M059J (cell line): ENCODE results near the gene PTGIR. TPM values are rescaled to one million over a fixed set of nuclear protein-coding genes. Genes with fewer than 3 reads are reported as not detected.

ENCODE experiments used
- DNase-seq: peaks from one replicate; pipeline ENCODE4 v3.0.0-alpha.2; 2012; ENCODE audit warnings: low read depth
- total RNA-seq: library from RNA; depleted of rRNA; stranded (reverse); fragments of >200 nt; shearing (Covaris generic); gene quantifications from 2 replicates; pipeline ENCODE4 v1.2.3, GENCODE V29; 2014

PTGIR gene
- total RNA-seq, 1 experiment from 2014 or later = 0.17 TPM

DNA sequence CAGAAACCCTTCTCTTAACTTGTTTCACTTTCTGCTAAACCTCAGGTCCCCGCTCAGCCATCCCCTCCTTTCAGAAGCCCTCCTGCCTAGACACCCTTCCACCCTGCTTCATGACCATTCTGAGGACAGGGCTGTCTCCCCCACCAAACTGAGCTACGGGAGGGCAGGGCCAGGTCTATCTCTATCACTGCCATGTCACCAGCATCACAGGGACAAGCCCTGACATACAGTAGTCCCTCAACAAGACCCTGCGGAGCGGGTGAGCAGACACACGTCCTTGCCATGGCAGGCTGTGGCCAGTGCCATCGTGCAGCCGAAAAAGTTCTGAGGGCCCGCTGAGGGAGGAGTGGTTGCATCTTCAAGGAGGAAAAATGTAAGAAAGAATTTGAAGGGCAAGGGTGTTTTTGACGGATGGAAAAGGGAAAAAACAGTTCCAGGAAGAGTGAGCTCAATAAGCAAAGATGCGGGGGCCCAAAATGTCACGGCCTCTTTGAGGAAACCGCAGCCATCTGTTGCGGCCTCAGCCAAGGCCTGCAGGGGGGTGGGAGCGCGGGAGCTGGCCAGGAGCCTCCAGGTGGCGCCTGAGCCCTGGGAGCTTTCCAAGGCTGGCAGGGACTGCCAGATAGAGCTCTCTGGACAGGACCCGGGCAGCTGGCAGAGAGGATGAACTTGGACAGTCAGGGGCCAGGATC lies 8.1 kb downstream of the PTGIR start:
- peak; percentile 69 for DNase-seq

GRCh38 chr19:46615966-46616365 lies 8.9 kb downstream of the PTGIR start:
- DNase-seq = no peak

GRCh38 chr19:46614114-46614722 lies 10.7 kb downstream of the PTGIR start:
- DNase-seq = peak; percentile 69

- DNase-seq = no peak
Measured at GRCh38 chr19:46613525-46613924, 11.4 kb downstream of the PTGIR start.

DNA sequence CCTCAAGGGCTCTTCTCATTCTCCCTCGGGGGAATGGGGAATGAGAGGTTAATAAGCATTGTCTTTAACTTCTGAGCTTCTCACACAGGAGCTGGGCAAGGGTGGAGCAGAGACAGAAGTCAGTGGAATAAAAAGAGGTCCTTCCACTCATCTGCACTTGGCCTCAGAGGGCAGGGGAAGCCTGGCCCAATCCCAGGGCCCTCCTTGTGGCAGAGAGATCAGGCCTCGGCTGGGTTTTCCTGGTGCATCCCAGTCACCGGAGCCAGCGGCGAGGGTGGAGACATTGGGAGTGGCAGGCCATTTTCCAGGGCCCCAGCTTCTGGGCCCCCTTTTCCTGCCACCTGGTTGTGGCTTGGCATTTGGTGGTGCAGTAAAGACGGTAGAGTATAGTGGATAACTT lies 13.1 kb downstream of the PTGIR start:
- no peak for DNase-seq

- DNase-seq = peak; percentile 80
Measured at GRCh38 chr19:46610851-46611770, 13.8 kb downstream of the PTGIR start.

- DNase-seq = no peak
Measured at GRCh38 chr19:46610413-46610775, 14.5 kb downstream of the PTGIR start.

DNA sequence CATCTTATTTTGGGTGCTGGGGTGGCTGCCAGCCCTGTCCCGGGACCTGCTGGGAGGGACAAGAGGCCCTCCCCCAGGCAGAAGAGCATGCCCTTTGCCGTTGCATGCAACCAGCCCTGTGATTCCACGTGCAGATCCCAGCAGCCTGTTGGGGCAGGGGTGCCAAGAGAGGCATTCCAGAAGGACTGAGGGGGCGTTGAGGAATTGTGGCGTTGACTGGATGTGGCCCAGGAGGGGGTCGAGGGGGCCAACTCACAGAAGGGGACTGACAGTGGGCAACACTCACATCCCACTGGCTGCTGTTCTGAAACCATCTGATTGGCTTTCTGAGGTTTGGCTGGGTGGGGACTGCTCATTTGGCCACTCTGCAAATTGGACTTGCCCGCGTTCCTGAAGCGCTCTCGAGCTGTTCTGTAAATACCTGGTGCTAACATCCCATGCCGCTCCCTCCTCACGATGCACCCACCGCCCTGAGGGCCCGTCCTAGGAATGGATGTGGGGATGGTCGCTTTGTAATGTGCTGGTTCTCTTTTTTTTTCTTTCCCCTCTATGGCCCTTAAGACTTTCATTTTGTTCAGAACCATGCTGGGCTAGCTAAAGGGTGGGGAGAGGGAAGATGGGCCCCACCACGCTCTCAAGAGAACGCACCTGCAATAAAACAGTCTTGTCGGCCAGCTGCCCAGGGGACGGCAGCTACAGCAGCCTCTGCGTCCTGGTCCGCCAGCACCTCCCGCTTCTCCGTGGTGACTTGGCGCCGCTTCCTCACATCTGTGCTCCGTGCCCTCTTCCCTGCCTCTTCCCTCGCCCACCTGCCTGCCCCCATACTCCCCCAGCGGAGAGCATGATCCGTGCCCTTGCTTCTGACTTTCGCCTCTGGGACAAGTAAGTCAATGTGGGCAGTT lies 15.1 kb downstream of the PTGIR start:
- no peak for DNase-seq

- no peak for DNase-seq
Measured at GRCh38 chr19:46608581-46609345, 16.1 kb downstream of the PTGIR start.

DNA sequence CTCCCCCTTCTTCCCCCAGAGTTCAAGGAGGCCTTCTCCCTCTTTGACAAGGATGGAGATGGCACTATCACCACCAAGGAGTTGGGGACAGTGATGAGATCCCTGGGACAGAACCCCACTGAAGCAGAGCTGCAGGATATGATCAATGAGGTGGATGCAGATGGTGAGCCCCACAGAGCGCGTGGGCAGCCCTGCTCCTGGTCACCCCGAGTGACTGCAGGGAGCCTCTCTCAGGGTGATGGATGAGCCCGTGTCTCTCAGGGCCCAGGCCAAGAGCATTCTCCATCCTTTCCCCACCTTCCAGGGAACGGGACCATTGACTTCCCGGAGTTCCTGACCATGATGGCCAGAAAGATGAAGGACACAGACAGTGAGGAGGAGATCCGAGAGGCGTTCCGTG lies 16.7 kb downstream of the PTGIR start:
- DNase-seq = no peak

GRCh38 chr19:46607448-46607841 lies 17.4 kb downstream of the PTGIR start:
- no peak for DNase-seq

DNA sequence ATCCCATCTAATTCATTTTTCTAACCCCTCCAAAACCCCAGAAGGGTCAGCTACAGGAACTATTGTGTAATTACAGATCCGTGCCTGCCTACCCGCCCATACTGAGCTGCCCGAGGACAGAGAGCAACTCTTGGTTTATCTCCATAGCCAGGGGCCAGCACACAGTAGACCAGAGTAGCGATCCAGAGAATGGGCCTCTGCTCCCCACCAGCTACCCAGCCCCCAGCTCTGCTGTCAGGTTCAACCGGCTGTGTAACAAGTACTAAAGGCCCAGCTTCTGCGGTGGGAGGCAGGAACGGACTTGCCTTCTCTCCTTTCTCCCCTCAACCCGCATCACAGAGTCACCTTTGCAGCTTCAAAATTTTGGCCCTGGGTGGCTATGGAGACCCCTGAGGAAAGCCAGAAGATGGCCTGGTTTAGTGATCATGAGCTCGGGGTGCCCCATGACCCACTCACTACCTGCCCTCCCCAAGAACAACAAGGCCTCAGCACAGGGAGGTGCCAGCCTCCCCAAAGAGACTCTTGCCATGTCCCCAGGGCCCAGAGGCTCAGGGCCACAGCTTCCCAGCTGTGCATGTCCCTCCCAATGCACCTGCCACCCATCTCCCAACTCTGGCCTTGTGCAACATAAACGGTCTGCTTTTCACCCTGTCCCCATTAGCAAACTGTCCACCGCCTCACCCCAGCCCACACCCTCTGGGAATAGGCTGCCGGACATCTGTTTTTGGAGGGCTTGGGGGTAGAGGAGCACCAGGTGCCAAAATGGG lies 18.0 kb downstream of the PTGIR start:
- no peak for DNase-seq

DNA sequence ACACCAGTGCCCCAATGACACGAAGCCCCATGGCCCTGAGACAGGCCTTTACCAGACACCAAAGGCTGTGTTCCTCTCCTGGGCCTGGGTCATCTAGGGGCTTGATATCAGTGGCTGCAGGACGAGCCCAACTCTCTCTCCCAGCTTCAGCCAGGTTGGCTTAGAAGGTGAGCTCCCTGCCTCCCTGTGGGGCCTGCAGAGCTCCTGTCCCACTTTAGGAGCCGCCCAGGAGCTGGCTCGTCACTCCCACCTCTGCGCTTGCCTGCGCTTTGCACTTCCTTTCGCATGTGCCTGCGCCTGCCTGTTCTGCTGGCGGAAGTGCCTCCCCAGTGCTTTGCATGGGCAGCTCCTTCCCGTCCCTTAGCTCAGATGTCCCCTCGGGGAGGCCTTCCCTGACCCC lies 18.9 kb downstream of the PTGIR start:
- no peak for DNase-seq

GRCh38 chr19:46605356-46605821 lies 19.5 kb downstream of the PTGIR start:
- no peak for DNase-seq

GRCh38 chr19:46604781-46605355 lies 20.0 kb downstream of the PTGIR start:
- no peak for DNase-seq

DNA sequence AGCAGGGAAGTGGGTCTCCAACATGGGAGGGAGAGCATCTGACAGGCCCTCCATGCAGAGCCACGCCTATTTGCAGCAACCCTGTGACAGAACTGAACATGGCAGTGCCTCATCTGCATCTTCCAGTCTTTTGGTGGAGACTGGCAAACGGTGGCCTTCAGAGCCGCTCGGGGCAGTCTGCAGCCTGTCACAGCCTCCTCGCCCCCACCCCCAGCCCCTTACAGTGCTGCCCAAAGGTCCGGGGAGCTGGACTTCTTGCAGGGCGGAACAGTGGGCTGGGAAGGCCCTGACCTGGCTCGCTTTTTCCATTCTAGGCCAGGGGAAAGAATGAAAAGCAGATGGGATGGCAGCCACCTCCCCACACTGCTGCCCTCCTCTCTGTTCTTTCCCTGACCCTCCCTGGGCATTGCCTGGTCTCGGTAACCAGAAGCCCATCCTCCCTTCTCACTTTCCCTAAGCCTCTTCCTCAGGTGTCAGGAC lies 21.1 kb downstream of the PTGIR start:
- DNase-seq = no peak

GRCh38 chr19:46603195-46603637 lies 21.7 kb downstream of the PTGIR start:
- no peak for DNase-seq

DNA sequence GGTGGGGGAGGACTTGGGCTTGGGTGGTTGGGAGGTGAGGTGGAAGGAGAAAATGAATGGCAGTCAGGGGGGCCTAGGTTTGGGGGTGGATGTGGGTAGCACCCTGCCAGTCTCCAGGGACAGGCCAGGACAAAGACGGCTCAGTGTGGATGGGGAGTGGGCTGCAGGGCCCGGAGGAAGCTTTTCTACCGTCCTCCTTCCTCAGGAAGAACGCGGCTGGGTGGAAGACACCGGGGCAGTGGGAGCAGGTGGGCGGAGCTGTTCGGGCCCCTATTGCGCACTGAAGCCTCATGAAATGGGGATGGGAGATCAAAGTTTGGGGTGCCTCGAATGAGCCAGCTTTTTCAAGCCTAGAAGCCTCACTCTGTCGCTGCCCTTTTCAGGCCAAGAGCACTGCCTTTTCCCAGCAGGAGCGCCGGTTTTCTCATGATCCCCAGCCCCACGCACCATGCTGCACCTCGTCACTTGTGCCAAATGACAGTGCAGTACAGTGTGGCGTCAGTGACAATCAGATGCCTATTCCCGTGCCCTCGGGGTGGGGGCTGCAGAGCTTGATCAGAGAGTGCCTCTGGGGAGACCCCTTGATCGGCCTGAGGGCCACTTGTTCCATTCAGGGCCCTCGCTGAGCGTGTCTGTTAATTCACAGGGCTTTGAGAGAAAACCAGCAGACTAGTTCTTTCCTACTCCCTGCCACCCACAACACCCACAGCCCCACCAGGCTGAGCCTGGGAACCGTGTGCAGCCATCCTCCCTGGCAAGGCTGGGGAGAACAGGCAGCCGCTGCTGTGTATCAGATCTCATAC lies 22.3 kb downstream of the PTGIR start:
- DNase-seq = no peak
